MM.1S (cell line): ENCODE results near the gene ANTXR1.

Experiments used
- EZH2 ChIP-seq: fragments of 300-600 bp; sonication (generic); optimal IDR thresholded peaks from 2 replicates; pipeline ENCODE3; 2017; ENCODE audit warnings: low read depth, mild to moderate bottlenecking, antibody characterized with exemption, low read length, mixed read lengths
- TF ChIP-seq, protein P1 (sequence below): fragments of 300-600 bp; sonication (generic); IDR thresholded peaks from 2 replicates; pipeline ENCODE4 v1.5.1; 2016; ENCODE audit warnings: antibody characterized with exemption, low read length, mixed read lengths

- TF ChIP-seq EZH2 = no peak
- TF ChIP-seq, protein P1, sequence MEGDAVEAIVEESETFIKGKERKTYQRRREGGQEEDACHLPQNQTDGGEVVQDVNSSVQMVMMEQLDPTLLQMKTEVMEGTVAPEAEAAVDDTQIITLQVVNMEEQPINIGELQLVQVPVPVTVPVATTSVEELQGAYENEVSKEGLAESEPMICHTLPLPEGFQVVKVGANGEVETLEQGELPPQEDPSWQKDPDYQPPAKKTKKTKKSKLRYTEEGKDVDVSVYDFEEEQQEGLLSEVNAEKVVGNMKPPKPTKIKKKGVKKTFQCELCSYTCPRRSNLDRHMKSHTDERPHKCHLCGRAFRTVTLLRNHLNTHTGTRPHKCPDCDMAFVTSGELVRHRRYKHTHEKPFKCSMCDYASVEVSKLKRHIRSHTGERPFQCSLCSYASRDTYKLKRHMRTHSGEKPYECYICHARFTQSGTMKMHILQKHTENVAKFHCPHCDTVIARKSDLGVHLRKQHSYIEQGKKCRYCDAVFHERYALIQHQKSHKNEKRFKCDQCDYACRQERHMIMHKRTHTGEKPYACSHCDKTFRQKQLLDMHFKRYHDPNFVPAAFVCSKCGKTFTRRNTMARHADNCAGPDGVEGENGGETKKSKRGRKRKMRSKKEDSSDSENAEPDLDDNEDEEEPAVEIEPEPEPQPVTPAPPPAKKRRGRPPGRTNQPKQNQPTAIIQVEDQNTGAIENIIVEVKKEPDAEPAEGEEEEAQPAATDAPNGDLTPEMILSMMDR = no peak
These were observed 158.3 kb downstream of the ANTXR1 start for GRCh38 chr2:69171116-69171896.
